ENCODE data around the gene KLHL1.

KLHL1 gene

GRCh38 chr13:69683921-69684686 is 424.1 kb downstream of the KLHL1 start:
- no peak for DNase-seq (ENCODE audit: low spot score)

- no peak for DNase-seq (ENCODE audit: low spot score)
These were observed 426.5 kb downstream of the KLHL1 start for GRCh38 chr13:69681722-69682121.

- no peak for DNase-seq (ENCODE audit: low spot score)
These were observed 430.9 kb downstream of the KLHL1 start for GRCh38 chr13:69677343-69677742.

GRCh38 chr13:69676286-69676685 is 432.0 kb downstream of the KLHL1 start:
- DNase-seq (ENCODE audit: low spot score): no peak

GRCh38 chr13:69660155-69660554 is 448.1 kb downstream of the KLHL1 start:
- DNase-seq (ENCODE audit: low spot score): no peak

GRCh38 chr13:69657676-69658075 is 450.6 kb downstream of the KLHL1 start:
- no peak for DNase-seq (ENCODE audit: low spot score)

GRCh38 chr13:69654392-69654791 is 453.9 kb downstream of the KLHL1 start:
- DNase-seq (ENCODE audit: low spot score): no peak

Measured in activated CD4-positive, alpha-beta T cell treated with anti-CD3 and anti-CD28 coated beads, Interleukin-2, Interleukin-4, amounts not matched to agents 100 ng/mL and 50 ng/mL, durations not matched to agents 16 hours and 8 hours (primary cell).